ENCODE data around the gene FHIP2A. TPM values are rescaled to one million over a fixed set of nuclear protein-coding genes. Genes with fewer than 3 reads are reported as not detected.
"Not testable (repeated sequence)": the region's sequence is repeated elsewhere in the genome, so short reads cannot be mapped to it uniquely, and the experiment has no call there.

Gene FHIP2A, protein sequence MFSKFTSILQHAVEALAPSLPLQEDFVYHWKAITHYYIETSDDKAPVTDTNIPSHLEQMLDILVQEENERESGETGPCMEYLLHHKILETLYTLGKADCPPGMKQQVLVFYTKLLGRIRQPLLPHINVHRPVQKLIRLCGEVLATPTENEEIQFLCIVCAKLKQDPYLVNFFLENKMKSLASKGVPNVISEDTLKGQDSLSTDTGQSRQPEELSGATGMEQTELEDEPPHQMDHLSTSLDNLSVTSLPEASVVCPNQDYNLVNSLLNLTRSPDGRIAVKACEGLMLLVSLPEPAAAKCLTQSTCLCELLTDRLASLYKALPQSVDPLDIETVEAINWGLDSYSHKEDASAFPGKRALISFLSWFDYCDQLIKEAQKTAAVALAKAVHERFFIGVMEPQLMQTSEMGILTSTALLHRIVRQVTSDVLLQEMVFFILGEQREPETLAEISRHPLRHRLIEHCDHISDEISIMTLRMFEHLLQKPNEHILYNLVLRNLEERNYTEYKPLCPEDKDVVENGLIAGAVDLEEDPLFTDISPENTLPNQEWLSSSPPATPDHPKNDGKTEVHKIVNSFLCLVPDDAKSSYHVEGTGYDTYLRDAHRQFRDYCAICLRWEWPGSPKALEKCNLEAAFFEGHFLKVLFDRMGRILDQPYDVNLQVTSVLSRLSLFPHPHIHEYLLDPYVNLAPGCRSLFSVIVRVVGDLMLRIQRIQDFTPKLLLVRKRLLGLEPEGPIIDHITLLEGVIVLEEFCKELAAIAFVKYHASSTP
- polyA plus RNA-seq (ENCODE audit: insufficient read length in 4 of 4) = 10 to 100 TPM; 30.5 to 37.7 (median 34.3) TPM

DNA sequence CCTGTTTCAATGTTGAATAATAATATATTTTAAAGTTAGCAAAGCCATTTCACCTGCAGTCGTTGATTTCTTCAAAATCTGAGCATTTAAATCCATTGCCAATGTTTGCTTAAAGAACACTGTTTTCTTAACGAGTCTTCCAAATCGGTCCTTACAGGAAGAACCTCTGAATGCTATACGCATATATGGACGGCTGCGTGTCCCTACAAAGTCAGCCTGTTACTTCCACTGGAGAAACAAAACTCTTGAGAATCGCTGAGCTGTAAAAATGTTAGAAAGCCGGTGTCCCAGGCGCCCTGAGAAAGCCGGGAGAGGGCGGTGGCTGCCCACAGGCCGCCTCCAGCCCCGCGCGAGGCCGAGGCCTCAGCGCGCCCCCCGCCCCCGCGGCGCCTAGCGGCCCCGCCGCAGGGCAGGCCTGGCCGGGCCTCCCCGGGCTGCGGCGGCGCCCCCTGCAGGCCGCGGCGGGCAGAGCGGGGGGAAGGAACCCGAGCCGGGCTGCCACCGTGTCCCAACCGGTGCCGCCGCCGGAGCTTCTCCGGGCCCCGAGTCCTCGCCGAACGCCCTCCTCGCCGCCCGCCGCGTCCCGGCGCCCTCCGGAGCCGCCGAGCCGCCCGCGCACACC lies at the start of gene FHIP2A:
TSS of gene FHIP2A (plus strand) at position 488 of the 622 bp plus-strand sequence. CDS start 299 bp downstream, outside the sequence.
- DNase-seq (ENCODE audit: low read depth in 4 of 4, low spot score in 2 of 4) = peak; percentile 29 to 71 (median 44)

DNA sequence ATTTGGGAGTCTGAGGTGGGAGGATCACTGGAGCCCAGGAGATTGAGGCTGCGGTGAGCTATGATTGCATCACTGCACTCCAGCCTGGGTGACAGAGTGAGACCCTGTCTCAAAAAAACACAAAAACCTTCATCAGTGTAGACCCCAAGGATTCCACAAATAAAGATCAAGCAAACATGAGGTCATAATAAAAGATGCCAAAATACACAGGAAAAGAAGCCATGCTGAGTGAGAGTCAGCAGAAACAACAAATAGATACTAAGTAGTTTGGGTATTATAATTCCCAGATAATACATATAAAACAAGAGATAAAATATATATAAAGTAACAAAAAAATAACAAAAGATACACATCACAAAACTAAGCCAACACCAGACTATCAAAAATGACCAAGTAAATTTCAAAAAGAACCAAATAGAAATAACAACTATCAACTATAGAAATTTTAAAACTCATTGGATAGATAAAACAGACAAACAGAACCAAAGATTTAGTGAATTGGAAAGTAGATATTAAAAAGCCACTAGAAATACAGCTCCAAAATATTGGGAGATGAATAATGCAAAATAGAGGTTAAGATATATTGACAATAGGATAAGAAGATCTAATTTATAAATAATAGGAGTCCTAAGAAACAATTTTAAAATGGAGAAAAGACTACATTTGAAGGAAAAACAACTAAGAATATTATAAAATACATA lies 48.9 kb upstream of the FHIP2A start:
- DNase-seq (ENCODE audit: low read depth in 4 of 4, low spot score in 2 of 4) = no peak

DNA sequence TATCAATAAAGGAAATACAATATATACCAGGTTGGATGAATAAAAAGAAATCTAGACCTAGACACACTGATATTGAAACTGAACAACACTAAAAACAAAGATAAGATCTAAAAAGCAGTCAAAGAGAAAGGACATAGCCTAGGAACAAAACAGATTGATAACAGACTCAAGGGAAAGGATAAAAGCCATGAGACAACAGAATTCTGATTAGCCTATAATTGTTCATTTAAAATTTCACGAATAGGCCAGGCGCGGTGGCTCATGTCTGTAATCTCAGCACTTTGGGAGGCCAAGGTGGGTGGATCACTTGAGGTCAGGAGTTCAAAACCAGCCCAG lies 48.4 kb upstream of the FHIP2A start:
- no peak for DNase-seq (ENCODE audit: low read depth in 4 of 4, low spot score in 2 of 4)

DNA sequence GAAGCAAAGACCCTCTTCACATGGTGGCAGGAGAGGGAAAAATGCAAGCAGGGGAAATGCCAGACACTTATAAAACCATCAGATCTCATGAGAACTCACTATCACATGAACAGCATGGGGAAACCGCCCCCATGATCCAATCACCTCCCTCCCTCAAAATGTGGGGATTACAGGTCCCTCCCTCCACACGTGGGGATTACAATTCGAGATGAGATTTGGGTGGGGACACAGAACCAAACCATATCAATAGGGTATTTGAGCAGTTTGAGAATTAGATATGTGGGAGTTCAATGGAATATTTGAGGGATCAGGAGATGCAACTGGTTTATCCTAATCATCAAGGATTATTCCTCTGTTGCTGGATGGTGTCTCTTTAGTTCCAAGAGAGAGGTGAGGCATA lies 46.5 kb upstream of the FHIP2A start:
- DNase-seq (ENCODE audit: low read depth in 4 of 4, low spot score in 2 of 4) = not testable (repeated sequence)

DNA sequence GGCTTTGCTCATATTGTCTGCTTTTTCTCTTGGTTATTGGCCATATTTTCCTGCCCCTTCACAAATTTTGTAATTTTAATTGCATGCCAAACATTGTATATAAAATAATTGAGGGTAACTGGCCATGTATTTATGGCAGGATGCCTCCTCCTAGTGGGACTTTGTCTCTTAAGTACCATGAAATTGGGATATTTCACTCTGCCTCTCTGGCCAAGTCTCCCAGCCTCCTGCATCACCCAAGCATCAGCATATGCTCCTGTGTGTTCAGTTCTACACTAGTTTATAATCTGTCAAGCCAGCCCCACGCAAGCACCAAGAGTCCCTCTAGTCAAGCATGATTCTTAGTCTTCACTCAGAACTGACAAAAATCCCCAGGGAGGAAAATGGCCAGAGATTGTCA lies 44.2 kb upstream of the FHIP2A start:
- no peak for DNase-seq (ENCODE audit: low read depth in 4 of 4, low spot score in 2 of 4)

DNA sequence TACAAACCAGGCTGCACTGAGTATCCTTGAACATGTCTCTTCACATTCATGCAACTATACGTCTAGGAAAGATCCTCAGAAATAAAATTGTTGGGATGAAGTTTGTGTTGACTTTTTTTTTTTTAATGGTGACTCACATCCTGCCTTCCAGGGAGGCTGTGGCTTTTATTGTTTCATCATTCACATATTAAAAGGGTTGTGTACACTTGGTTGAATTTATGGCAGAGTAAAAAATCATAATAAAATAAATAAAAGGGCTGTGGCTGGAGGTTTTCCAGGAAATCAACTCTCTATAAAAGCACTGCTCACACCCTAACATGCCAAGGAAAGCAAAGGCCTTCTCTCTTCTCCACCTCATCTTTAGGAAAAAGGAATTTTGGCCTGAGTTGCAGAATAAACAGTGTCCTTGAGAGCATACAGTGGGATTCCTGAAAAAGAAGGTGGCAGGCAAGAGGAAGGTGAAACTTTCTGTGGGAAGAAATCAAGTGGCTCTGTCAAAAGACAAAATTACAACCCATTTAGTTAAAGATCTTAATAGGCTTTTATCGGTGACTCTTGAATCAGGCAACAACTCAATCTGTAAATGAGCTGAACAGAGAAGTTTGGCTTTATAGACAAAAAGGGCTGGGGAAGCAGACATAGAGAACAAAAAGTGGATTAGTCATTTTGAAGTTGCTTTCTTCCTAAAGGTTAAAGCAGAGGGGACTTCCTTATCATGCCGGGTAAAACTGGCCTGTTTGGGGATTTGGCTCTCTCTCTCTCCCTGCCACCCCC lies 41.6 kb upstream of the FHIP2A start:
- DNase-seq (ENCODE audit: low read depth in 4 of 4, low spot score in 2 of 4) = no peak

DNA sequence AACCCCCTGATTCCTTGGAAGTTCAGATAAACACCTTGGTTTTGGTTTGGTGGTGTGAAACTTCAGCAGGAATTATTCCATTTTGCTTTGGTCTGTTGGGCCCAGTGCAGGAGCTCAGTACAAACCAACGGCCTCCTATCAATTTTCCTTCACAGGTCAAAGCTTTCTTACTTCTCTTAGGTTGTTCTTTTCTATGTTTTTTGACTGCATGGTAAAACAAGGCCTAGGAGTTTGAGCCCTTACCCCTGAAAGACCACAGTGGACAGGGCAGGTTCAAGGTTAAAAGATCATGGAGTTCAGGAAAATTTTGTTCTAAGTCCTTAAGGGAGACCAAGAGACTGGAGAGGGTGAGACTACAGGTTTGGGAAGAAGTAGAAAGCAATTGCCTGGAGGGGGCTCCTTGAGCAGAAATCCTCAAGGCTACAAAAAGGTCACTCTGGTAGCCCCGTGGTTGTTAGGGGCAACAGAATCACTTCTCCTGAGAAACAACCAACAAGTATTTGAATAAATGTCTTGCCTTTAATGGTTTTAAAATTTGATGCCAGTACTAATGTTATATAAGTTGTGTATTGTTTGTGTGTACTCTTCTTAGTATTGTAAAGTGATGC lies 40.9 kb upstream of the FHIP2A start:
- no peak for DNase-seq (ENCODE audit: low read depth in 4 of 4, low spot score in 2 of 4)

DNA sequence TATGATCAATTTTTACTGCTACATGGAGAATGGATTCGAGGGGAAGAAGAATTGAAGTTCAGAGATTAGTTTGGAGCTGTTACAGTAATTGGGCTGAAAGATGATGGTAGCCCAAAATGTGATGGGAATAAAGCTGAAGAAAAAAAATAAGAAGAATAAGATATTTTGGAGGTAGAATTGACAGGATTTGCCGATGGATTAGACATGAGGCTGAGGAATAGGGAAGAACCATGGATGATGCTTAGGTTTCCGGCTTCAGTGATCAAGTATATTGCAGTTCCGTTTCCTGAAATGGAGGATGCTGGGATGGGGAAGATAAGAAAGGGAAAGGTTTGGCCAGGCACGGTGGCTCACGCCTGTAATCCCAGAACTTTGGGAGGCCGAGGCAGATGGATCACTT lies 38.9 kb upstream of the FHIP2A start:
- DNase-seq (ENCODE audit: low read depth in 4 of 4, low spot score in 2 of 4) = no peak

DNA sequence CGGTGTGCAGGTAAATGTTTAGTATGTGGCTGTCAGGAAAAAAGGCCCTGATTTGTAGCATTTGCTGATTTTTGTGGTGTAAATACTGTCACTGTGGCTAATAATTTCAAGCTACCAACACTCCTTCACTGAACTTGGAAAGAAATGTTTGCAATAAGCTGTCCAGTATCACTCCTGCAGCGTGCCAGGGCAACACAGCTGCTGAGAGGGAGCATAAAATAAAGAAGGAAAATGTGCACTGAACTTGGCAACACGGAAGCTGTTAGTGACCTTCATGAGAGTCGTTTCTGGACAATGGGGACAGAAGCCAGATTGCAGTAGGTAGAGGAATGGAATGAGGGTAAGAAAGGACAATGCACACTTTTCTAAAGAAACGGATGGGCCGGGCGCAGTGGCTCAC lies 37.9 kb upstream of the FHIP2A start:
- no peak for DNase-seq (ENCODE audit: low read depth in 4 of 4, low spot score in 2 of 4)

DNA sequence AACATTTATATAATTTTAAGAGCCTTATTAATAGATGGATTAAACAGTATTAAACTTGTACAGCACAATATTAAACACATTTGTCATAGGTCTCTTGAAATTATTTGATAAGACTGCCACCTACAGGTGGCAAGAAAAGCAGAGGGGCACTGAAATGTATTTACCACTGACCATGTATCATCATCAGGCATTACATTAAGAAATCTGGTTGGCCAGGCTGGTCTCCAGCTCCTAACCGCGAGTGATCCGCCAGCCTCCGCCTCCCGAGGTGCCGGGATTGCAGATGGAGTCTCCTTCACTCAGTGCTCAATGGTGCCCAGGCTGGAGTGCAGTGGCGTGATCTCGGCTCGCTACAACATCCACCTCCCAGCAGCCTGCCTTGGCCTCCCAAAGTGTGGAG lies 35.1 kb upstream of the FHIP2A start:
- not testable (repeated sequence) for DNase-seq (ENCODE audit: low read depth in 4 of 4, low spot score in 2 of 4)

DNA sequence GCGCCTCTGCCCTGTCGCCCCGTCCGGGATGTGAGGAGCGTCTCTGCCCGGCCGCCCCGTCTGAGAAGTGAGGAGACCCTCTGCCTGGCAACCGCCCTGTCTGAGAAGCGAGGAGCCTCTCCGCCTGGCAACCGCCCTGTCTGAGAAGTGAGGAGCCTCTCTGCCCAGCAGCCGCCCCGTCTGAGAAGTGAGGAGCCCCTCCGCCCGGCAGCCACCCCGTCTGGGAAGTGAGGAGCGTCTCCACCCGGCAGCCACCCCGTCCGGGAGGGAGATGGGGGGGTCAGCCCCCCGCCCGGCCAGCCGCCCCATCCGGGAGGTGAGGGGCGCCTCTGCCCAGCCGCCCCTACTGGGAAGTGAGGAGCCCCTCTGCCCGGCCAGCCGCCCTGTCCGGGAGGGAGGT lies 34.4 kb upstream of the FHIP2A start:
- not testable (repeated sequence) for DNase-seq (ENCODE audit: low read depth in 4 of 4, low spot score in 2 of 4)

DNA sequence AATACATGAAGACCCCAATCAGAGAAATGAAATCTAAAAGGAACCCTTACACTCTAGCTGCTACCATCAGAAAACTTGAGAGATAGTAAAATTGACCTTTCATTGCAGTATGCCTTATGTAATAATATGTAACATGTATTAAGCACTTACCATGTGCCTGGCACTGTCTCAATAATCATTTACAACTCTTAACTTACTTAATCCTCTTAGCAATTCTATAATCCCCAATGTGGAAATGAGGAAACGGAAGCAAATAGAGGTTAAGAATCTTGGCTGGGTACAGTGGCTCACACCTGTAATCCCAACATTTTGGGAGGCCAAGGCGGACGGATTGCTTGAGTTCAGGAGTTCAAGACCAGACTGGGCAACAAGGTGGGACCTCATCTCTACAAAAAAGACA lies 29.8 kb upstream of the FHIP2A start:
- no peak for DNase-seq (ENCODE audit: low read depth in 4 of 4, low spot score in 2 of 4)

DNA sequence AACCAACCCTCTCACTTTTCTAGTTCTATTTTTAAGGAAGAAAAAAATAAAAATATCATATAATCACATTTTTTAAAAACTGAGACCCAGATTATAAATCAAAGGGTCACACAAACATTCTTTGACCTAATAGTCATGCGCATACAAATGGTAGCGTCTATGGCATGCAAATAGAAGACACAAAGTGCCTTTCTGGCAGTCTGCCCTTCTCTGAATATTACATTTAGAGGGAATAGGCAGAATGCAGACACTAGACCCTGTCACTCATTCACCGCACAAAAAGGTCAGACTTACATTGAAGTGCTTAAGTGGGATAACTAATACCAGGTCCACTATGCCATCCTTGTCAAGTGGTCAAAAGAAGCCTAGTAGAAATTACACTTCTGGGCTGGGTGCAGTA lies 26.5 kb upstream of the FHIP2A start:
- no peak for DNase-seq (ENCODE audit: low read depth in 4 of 4, low spot score in 2 of 4)

DNA sequence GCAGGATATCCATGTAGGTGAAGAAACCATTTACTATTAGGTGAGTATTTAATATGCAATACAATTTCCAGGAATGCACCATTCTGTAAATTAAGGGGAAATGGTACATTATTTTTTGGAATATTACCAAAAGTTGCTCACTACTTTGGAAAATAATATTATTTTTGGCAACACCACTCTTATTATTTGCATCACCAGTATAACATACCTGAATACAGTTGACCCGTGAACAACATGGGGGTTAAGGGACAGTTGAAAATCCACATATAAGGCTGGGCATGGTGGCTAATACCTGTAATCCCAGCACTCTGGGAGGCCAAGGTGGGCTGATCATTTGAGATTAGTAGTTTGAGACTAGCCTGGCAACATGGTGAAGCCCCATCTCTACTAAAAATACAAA lies 21.2 kb upstream of the FHIP2A start:
- no peak for DNase-seq (ENCODE audit: low read depth in 4 of 4, low spot score in 2 of 4)

DNA sequence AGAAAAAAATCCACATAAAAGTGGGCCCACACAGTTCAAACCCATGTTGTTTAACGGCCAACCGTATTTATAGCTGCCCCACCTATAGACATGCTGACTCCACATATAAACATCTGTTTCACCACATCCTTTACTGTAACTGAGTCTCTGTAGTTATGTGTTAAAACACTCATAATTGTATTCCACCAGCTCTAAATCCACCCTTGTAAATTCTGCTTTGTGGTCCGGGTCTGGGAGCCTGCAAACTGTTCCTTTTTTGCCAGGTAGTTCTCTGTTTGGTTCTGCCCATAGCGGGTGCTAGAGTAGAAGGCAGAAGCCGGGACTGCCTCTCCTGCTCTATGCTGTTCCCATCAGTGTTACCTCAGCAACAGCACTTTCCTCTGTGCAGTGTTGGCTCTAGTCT lies 20.2 kb upstream of the FHIP2A start:
- DNase-seq (ENCODE audit: low read depth in 4 of 4, low spot score in 2 of 4) = no peak

DNA sequence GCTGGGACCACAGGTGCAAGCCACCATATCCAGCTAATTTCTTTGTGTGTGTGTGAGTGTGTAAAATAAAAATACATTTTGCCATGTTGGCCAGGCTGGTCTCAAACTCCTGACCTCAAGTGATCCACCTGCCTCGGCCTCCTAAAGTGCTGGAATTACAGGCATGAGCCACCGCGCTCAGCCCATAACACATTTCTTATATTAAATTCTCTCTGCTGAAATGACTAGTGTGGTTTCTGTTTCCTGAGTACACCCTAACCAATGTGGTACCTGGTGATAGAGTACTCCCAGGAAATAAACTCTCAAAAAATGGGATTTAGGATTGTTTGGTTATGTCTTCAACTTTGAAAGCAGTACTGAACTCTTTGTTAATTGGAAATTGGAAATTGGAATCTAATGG lies 19.4 kb upstream of the FHIP2A start:
- no peak for DNase-seq (ENCODE audit: low read depth in 4 of 4, low spot score in 2 of 4)

DNA sequence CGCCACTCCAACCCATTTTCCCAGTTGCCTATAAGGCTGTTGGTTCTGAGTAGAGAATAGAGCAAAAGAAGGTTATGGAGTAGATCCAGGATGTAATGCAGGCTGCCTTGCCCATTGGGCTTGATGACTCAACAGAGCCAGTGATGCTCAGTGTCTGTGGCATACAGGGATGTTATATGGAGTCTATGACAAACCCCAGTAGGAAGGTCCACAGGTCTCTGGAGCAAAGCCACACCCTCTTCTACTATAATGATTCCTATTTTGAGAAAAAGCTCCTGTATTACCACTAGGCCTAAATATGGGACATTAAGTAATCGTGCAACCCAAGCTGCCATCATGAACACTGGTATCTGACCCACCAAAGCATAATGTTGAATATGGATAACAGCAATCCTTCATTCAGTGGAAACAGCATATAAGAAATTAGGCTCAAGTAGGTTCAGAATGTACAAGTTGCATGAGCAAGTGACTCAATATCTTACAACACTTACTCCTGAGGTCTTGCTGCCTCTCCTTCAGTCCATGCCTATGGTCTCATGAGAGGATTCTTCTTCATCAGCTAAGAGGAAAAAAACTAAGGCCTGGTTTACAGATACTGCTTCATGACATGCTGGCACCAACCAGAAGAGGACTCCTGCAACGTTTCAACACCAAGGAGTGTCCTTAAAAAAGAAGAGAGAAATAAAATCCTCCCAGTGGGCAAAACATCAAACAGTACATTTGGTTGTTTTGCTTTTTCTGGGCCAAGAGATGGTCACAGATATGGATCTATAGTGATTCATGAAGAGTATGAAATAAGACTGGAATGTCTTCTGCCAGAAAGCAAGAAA lies 14.8 kb upstream of the FHIP2A start:
- DNase-seq (ENCODE audit: low read depth in 4 of 4, low spot score in 2 of 4) = no peak

DNA sequence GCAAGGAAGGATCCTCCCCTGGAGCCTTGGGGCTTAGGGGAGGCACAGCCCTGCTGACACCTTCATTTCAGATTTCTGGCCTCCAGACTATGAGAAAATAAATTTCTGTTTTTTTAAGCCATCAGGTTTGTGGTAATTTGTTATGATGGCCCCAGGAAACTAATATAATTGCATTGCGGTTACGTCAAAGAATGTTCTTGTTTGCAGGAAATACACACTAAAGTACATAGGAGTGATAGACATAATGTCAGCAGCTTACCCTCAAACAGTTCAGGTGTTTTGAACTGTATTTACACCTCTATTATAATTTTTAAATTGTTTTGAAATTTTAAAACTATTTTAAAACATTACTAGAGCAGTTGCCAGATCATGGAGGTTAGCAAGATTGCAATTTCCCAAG lies 12.6 kb upstream of the FHIP2A start:
- DNase-seq (ENCODE audit: low read depth in 4 of 4, low spot score in 2 of 4) = no peak

DNA sequence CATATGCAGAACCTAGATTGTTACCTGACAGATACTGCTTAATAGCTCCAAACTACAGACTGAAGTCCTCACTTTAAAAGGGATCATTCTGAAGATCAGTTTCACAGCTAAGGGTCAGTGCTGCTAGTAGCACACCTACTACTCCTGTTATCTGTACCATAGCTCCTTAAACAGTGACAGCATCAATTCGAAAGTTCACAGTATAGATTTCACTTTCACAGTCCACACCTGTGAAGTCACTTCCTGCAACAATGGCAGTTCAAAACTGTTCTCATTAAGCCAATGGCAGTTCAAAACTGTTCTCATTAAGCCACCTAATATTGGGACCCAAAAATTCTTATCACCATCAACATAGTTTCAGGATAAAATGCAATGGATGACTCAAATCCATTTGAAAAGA lies 10.7 kb upstream of the FHIP2A start:
- DNase-seq (ENCODE audit: low read depth in 4 of 4, low spot score in 2 of 4) = no peak

Measured in left renal cortex interstitium (tissue), 4 donors.